Measurements from ENCODE around the gene ODAPH.

- TF ChIP-seq YY1 (IDR thresholded peaks at IDR 0.05; ENCODE audit: low read depth) (no peak), USF1 (IDR thresholded peaks at IDR 0.05) (no peak), MAX (IDR thresholded peaks at IDR 0.05) (no peak), EP300 (IDR thresholded peaks at IDR 0.05; ENCODE audit: borderline replicate concordance) (no peak)
Measured at GRCh38 chr4:75512386-75513211, 43.3 kb upstream of the ODAPH start.

Data from Ishikawa (cell line).